ENCODE results near the gene RACGAP1.

DNA sequence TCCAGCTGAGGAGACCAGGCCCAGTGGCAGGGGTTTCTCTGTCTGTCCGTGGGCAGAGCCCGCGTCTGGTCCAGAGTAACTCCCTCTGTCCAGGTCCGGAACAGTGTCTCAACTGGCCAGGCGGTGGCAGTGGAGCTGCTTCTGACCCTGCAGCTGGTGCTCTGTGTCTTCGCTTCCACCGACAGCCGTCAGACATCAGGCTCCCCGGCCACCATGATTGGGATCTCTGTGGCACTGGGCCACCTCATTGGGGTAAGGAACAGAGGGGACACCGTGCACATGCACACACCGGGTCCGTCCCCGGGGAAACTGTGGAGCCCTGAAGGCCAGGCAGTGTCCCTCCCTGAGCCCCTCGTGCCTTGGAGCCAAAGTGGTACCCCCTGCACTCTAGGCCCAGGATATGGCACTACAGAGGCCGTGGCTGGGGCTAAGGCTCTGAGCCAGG lies 51.0 kb downstream of the RACGAP1 start:
- TF ChIP-seq YY1 (IDR thresholded peaks at IDR 0.05; ENCODE audit: insufficient read depth, insufficient read length) (no peak), ZNF274 (IDR thresholded peaks at IDR 0.05; ENCODE audit: low read depth, low read length) (no peak)

Data from NT2/D1 (cell line).